ENCODE measurements around the gene CACNA1I. TPM values are rescaled to one million over a fixed set of nuclear protein-coding genes. Genes with fewer than 3 reads are reported as not detected.

The CACNA1I gene
- total and polyA plus RNA-seq, 11 donors, result 0.01 to 0.07 (median 0.04) TPM; not detected in 6

- Histone ChIP-seq H3K36me3 (no peaks in the 10 kb centered on the region), H3K27ac (no peak overlapping the region), H3K4me3 (no peak overlapping the region), H3K9me3 (peaks cover 0 to 13% (median 3%) of the 10 kb centered on the region in 12 donors), H3K4me1 (no peaks in the 10 kb centered on the region), H3K27me3 (peaks cover 0 to 62% (median 9%) of the 10 kb centered on the region in 9 donors)
- DNase-seq, result no peak
- intact Hi-C loops (cut with DNase I), result no loop called here
- TF ChIP-seq, protein P1, sequence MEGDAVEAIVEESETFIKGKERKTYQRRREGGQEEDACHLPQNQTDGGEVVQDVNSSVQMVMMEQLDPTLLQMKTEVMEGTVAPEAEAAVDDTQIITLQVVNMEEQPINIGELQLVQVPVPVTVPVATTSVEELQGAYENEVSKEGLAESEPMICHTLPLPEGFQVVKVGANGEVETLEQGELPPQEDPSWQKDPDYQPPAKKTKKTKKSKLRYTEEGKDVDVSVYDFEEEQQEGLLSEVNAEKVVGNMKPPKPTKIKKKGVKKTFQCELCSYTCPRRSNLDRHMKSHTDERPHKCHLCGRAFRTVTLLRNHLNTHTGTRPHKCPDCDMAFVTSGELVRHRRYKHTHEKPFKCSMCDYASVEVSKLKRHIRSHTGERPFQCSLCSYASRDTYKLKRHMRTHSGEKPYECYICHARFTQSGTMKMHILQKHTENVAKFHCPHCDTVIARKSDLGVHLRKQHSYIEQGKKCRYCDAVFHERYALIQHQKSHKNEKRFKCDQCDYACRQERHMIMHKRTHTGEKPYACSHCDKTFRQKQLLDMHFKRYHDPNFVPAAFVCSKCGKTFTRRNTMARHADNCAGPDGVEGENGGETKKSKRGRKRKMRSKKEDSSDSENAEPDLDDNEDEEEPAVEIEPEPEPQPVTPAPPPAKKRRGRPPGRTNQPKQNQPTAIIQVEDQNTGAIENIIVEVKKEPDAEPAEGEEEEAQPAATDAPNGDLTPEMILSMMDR (IDR thresholded peaks at IDR 0.05), result no peak
- TF ChIP-seq POLR2A (IDR thresholded peaks at IDR 0.05), result no peak
- ATAC-seq, result no peak
- WGBS, 4 donors, result 77 to 86% (median 83%) methylated on average over 5 of the region's 5 CpGs
These were observed 164.3 kb downstream of the CACNA1I start for GRCh38 chr22:39734866-39735265.

- Histone ChIP-seq H3K4me1 (no peaks in the 10 kb centered on the region), H3K27me3 (peaks cover 0 to 62% (median 9%) of the 10 kb centered on the region in 9 donors), H3K36me3 (no peaks in the 10 kb centered on the region), H3K9me3 (peaks cover 0 to 20% (median 3%) of the 10 kb centered on the region in 12 donors), H3K27ac (no peak overlapping the region), H3K4me3 (no peak overlapping the region)
- intact Hi-C loops (cut with DNase I), result no loop called here
- DNase-seq, result no peak
- TF ChIP-seq, protein P1 (IDR thresholded peaks at IDR 0.05), result no peak
- TF ChIP-seq POLR2A (IDR thresholded peaks at IDR 0.05), result no peak
- ATAC-seq, result no peak
- WGBS, 4 donors, result 78 to 86% (median 79%) methylated on average over 10 of the region's 10 CpGs
These were observed 165.2 kb downstream of the CACNA1I start for GRCh38 chr22:39735776-39736175.

DNA sequence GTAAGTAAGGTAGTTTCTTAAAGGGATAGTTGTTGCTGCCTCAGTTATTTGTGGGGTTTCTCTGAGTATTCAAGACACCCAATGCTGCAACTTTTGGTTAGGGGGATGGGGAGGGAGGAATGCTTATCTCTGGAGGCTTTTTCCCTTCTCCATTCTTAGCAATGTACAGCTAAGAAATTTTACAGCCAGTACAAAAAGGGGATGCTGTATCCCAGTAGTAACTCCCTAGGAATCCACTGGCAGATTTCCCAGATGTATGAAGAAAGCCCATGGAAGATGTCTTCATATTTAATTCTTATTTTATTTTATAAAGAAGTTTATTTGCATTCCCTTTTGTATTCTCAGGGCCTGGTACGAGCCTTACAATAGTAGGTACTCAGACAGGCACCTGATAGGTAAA, 168.2 kb downstream of the CACNA1I start:
- Histone ChIP-seq H3K27ac (no peak overlapping the region), H3K4me3 (no peak overlapping the region), H3K9me3 (peaks cover 0 to 22% (median 3%) of the 10 kb centered on the region in 12 donors), H3K27me3 (peaks cover 0 to 43% (median 6%) of the 10 kb centered on the region in 9 donors), H3K4me1 (no peaks in the 10 kb centered on the region), H3K36me3 (no peaks in the 10 kb centered on the region)
- DNase-seq, result no peak
- WGBS, 4 donors, result 59 to 67% (median 65%) methylated on average over 1 of the region's 1 CpG
- intact Hi-C loops (cut with DNase I), result no loop called here
- ATAC-seq, result no peak
- TF ChIP-seq, protein P1 (IDR thresholded peaks at IDR 0.05), result no peak
- TF ChIP-seq POLR2A (IDR thresholded peaks at IDR 0.05), result no peak

Other genes with a start within 250 kb of the CACNA1I start
- 10 to 100 TPM; 20.0 to 49.9 (median 38.6) TPM for gene SYNGR1, start 220.8 kb upstream of the CACNA1I start, total RNA-seq
- gene SYNGR1, start 220.8 kb upstream of the CACNA1I start, polyA plus RNA-seq, result 10 to 100 TPM; 39.3 to 41.9 TPM
- 10 to 100 TPM; 14.5 to 21.7 (median 17.4) TPM for gene TAB1, start 171.0 kb upstream of the CACNA1I start, total RNA-seq
- gene TAB1, start 171.0 kb upstream of the CACNA1I start, polyA plus RNA-seq, result 10 to 100 TPM; 17.8 to 18.1 TPM
- gene MGAT3, start 113.7 kb upstream of the CACNA1I start, total RNA-seq, result 1 to 10 TPM; 3.4 to 9.9 (median 4.7) TPM
- gene MGAT3, start 113.7 kb upstream of the CACNA1I start, polyA plus RNA-seq, result 1 to 10 TPM; 2.2 to 2.6 TPM
- gene MIEF1, start 68.5 kb upstream of the CACNA1I start, total RNA-seq, result 10 to 100 TPM; 15.4 to 25.2 (median 18.7) TPM
- gene MIEF1, start 68.5 kb upstream of the CACNA1I start, polyA plus RNA-seq, result 10 to 100 TPM in 1 of 2 donors, 1 to 10 TPM in 1; 6.5 to 22.3 TPM
- gene ATF4, start 50.2 kb upstream of the CACNA1I start, total RNA-seq, result 100 to 1,000 TPM; 117 to 322 (median 168) TPM
- 100 to 1,000 TPM; 378 to 458 TPM for gene ATF4, start 50.2 kb upstream of the CACNA1I start, polyA plus RNA-seq
- gene RPS19BP1, start 38.0 kb upstream of the CACNA1I start, total RNA-seq, result 100 to 1,000 TPM in 2 of 9 donors, 10 to 100 TPM in 7; 33.2 to 108 (median 44.5) TPM
- gene RPS19BP1, start 38.0 kb upstream of the CACNA1I start, polyA plus RNA-seq, result 100 to 1,000 TPM; 154 to 220 TPM